ENCODE data around the gene MEIS2.

MEIS2 gene

GRCh38 chr15:37037850-37038715 lies 62.3 kb downstream of the MEIS2 start:
- no peak for DNase-seq

- no peak for DNase-seq
Measured at GRCh38 chr15:37037071-37037655, 63.2 kb downstream of the MEIS2 start.

DNA sequence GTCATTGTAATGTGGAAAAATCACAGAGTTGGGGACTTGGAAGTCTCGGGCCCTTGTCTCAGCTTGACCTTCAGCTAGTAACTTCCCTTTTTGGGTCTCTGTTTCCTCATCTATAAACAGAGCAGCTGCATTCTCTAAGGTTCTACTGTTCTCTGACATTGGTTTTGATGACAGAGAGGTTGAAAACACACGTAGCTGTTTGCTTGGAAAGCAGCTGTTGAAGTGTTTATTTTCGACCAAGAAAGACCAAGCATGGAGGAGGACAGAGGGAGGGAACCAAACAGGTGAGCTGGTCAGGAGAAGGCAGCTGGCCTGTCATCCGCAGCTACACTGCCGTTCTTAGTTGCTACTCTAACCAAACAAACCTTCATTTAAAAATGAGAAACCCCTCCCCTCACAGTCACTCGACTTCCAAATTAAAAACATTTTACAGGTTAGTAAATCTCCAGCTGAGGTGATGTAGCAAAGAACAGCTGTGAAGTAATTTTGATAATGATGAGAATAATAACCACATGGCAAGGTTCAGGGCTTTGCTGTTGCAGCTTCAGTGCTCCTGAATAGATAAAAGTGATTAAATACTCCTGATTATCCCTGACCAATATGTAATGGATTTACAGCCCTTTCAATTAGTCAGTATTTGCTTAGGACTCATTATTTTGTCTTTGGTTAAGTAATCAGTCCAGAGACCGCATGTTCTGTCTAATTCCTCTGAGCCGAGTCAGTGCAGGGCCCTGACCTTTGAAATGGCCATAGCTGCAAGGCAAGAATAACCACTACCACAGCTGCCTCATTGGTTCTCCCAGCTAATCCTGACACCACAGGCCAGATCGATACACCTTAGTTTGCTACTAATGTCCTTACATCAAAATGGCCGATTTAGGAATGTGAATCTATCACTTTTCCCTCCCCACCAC lies 65.3 kb downstream of the MEIS2 start:
- DNase-seq: no peak

- DNase-seq: no peak
Measured at GRCh38 chr15:37034392-37034791, 66.0 kb downstream of the MEIS2 start.

- no peak for DNase-seq
Measured at GRCh38 chr15:37032091-37032775, 68.1 kb downstream of the MEIS2 start.

GRCh38 chr15:37031198-37031597 lies 69.2 kb downstream of the MEIS2 start:
- no peak for DNase-seq

DNA sequence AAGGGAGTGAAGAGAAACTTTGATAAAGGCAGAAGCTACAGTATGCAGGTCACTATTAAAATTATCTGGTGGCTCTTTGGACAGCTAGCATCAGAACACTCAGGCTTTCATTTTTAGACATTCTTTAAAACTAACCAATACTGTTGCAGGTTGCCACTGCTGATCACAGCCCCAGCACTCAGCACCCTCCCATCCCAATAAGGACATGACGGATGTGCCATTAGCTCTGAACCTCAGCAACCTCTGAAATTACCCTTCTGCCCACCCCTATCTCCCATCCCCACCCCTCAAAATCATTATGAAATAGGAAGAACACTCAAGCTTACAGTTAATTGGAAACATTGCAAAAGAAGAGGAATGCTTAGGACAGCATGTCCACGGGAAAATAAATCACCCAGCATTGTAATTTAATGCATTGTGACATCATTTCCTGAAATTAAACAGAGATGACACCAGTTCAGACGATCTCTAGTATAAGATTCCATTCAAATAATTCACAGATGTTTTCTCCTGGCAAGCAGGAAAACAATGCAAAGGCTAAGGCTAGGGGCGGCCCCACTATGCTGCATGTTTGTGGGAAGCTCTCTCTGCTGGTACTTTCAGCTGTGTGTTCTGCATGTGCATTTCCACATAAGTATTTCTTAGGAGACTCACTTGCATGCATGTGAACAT lies 71.6 kb downstream of the MEIS2 start:
- no peak for DNase-seq

GRCh38 chr15:37020852-37021251 lies 79.5 kb downstream of the MEIS2 start:
- no peak for DNase-seq

GRCh38 chr15:37019479-37020433 lies 80.6 kb downstream of the MEIS2 start:
- no peak for DNase-seq

DNA sequence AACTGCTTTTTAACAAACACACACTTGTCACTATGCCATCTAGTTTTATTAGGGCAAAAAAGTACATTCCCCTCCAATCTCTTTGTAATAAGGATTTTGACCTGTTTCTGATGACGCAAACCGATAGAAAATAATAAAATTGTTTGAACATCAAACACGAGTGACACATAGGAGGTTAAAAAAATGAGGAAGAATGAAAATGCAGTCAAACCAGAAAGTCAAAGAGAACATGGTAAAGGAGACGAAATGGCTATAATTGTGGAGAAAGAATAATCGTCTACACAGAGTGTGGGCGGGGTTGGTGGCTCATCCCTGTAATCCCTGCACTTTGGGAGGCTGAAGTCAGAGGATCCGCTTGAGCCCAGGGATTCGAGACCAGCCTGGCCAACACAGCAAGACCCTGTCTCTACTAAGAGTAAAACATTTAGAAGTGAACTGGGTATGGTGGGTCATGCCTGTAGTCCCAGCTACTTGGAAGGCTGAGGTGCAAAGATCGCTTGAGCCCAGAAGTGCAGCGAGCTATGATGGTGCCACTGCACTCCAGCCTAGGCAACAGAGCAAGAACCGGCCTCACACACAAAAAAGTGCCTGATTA lies 83.2 kb downstream of the MEIS2 start:
- no peak for DNase-seq

- DNase-seq: no peak
Measured at GRCh38 chr15:37016231-37016630, 84.1 kb downstream of the MEIS2 start.

- no peak for DNase-seq
Measured at GRCh38 chr15:37015451-37015850, 84.9 kb downstream of the MEIS2 start.

GRCh38 chr15:37015035-37015434 lies 85.3 kb downstream of the MEIS2 start:
- DNase-seq: no peak

DNA sequence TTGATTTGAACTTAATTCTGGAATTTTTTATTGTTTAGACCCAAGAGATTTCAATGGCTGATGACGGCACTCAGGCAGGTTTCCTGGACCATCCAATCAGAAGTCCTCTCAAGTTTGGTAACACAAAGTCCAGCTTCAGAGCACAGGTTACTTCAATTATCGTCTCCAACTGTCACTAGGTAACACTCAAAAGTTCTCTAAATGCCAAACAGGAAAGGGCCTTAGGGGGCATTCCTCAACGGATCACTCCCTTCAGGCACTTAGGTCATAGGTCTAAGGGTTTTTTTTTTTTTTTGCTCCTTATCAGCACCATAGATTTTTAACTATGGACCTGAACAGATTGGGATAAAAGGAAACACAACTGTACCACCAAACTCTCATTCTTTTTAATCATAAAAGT lies 85.8 kb downstream of the MEIS2 start:
- no peak for DNase-seq

GRCh38 chr15:37014137-37014536 lies 86.2 kb downstream of the MEIS2 start:
- DNase-seq: no peak

DNA sequence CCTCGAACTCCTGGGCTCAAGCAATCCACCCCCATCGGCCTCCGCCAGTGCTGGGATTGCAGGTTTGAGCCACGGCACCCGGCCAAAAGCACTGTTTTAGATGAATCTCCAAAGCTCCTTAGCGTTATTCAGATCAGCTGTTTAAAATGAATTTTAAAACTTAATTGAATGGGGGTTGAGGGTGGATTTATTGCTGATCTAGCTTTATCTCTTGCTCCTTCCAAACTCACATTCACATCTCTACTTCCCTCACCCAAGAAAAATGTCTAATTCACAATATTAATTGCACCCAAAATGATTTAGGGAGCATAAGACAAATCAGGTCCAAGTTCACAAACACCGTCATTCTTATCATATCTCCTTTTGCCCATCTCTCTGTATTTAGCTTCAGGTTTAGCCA lies 89.8 kb downstream of the MEIS2 start:
- DNase-seq: no peak

- DNase-seq: no peak
Measured at GRCh38 chr15:37009288-37009687, 91.1 kb downstream of the MEIS2 start.

DNA sequence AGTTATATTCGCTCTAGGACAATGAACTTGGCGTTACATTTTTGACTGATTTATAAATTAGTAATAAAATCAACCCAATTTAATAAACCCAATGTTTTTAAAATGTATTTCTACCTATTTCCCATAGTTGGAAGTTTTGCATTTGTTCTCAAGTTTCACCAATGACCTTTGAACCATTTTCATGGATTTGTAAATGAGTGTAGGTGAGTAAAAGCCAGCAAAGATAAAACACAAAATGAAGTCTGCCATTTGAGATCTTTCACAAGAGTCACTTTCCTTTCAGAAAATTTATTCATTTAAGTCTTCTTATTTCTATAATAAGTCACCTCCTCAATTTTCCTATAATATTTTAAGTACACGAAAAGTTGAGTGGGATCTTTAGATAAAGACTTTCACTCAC lies 92.1 kb downstream of the MEIS2 start:
- DNase-seq: no peak

GRCh38 chr15:37007301-37007700 lies 93.0 kb downstream of the MEIS2 start:
- DNase-seq: no peak

GRCh38 chr15:37004981-37005735 lies 95.2 kb downstream of the MEIS2 start:
- no peak for DNase-seq

Data from stimulated activated CD4-positive, alpha-beta T cell treated with anti-CD3 and anti-CD28 coated beads, Interleukin-4, amount 100 ng/mL, for 24 hours (primary cell).